ENCODE data around the gene NDUFV3.
"Not testable (repeated sequence)": the region's sequence is repeated elsewhere in the genome, so short reads cannot be mapped to it uniquely, and the experiment has no call there.

NDUFV3 gene

DNA sequence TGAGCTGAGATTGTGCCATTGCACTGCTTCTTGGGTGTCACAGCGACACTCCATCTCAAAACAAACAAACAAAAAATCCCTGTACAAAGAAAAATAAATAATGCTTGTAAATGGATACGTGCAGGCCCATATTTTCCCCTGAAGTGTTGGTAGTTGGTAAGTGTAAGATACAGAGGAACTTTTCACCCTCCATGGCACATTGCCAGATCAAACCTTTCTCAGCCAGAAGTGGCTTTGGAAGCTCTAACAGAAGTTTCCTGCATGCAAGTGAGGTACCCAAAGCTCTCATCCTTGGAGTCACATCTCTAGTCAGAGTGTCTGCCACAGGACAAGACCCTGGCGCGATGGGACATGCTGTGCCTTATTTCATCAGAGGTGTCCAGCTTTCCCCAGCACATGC lies 7.3 kb downstream of the NDUFV3 start:
- DNase-seq: no peak

DNA sequence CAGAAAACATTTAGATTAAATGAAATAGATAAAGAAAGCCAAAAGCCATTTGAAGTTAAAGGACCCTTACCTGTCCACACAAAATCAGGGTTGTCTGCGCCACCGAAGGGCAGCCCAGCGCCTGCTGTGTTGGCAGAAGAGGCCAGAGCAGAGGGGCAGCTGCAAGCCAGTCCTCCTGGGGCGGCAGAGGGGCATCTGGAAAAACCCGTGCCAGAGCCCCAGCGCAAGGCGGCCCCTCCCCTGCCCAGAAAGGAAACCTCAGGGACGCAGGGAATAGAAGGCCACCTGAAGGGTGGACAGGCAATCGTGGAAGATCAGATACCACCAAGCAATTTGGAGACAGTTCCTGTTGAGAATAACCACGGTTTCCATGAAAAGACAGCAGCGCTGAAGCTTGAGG lies 10.7 kb downstream of the NDUFV3 start:
- no peak for DNase-seq

DNA sequence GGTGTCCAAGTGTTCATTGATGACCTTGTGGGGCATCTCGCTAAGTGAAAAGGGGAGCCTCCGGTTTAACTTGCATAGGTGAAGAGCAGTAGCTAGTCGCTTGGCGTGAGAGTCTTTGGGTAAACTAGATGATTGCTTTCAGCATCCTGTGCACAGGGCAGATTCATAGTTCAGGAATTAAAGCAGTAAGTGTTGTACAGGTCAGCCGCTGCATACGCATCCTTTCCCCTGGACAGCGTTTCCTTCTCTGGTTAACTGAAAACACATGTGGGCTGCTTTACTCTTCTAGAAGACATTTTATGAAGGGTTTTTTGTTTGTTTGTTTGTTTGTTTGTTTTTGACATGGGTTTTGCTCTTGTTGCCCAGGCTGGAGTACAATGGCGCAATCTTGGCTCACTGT lies 12.1 kb downstream of the NDUFV3 start:
- DNase-seq: no peak

DNA sequence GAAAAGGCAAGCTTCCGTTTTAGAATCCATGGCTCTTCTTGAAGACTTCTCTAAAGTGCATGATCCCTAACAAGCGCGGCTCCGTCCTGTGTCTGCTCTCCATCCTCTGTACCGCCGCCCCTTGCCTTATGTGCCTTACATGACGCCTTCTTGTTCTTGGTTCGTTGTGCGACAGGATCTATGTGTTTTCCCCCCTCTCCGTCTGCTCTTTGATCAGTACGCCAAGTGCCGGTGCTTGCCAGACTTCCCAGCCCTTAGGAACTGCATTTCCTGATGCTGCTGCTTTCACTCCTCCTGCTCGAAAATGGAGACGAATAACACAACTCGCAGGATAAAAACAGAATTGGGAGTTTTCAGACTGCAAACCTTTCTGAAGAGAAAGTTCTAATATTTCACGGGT lies 13.1 kb downstream of the NDUFV3 start:
- peak in 1 of 2 donors; percentile 21 for DNase-seq

DNA sequence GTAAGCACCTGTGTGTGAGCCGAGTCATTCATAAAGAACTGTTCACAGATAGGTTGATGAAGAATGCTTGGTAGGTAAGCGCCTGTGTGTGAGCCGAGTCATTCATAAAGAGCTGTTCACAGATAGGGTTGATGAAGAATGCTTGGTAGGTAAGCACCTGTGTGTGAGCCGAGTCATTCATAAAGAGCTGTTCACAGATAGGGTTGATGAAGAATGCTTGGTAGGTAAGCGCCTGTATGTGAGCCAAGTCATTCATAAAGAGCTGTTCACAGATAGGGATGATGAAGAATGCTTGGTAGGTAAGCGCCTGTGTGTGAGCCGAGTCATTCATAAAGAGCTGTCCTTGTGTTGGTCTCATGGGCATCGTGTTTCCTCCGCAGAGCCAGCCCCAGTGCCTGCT lies 15.4 kb downstream of the NDUFV3 start:
- DNase-seq: not testable (repeated sequence)

DNA sequence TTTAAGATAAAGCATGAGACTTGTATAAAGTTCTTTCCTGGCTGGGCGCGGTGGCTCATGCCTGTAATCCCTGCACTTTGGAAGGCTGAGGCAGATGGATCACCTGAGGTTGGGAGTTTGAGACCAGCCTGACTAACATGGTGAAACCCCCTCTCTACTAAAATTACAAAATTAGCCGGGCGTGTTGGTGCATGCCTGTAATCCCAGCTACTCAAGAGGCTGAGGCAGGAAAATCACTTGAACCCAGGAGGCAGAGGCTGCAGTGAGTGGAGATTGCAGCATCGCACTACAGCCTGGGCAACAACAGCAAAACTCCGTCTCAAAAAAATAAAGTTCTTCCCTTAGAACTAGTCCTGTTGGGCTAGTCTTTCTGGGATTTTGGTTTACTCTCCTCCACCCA lies 18.8 kb downstream of the NDUFV3 start:
- DNase-seq: not testable (repeated sequence)

DNA sequence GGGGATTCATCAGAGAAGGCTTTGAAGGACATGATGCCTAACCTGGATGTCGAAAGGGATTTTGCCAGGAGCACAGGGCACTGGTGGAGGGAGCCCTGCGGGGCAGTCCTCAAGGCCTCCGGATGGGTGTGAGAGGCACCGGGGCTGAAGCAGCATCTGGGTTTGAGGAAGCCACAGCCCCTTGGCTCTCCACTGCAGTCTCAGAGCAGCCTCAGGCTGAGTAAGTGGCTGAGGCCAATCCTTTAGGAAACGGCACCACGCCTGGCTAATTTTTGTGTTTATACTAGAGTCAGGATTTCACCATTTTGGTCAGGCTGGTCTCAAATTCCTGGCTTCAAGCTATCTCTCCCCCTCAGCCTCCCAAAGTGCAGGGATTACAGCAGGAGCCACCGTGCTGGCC lies 20.4 kb downstream of the NDUFV3 start:
- DNase-seq: no peak

DNA sequence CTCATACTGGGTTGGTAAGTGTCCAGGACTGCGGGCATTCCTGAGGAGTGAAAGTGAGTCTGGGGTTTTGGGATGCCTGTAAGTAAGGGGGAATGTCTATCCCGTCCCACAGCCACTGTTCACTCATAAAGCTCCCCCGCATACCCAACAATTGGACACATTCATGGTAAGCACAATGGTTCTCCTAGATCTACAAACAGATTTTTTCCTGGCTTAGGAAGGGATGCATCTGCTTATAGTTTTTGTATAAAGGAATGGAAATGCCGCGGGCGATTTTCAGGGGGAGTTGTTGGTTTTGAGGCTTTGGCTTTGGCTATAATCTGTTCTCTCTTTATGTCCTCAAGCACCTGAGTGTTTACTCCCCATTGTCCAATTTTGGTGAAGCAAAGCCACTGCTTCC lies 25.2 kb downstream of the NDUFV3 start:
- DNase-seq: no peak

DNA sequence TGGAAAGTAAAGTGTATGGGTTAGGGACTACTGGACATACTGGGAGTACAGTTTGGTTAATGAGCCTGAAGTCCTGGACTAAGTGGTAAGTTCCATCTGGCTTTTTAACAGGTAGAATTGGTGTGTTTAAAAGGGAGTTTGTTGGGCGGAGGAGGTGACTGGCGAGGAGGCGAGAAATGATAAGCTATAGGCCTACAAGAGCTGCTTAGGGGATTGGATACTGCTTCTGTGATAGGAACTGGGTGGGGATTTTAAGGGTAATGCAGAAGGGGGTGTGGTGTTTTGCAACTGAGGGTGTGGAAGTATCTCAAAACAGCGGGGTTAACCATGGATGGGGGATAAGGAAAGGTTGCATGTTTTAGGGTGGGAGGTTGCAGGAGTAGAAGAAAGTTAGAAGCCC lies 28.8 kb downstream of the NDUFV3 start:
- no peak for DNase-seq

DNA sequence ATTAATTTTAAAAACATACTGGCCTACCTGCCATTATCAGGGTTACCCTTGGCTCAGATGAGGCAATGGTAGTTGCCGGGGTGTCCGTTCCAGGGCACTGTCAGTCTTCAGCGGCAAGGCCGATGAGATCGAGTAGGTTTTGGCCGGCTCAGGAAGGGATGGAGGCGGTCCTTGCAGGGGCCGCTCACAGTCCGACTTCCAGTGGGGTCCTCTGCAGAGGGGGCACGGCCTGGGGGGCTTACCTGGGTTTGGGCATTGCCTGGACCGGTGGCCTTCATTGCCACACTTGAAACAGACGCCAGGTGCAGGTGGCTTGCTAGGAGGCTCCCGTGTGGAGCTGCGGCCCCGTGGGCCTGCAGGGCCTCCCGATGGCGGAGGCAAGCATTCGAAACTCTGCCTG lies 29.8 kb downstream of the NDUFV3 start:
- no peak for DNase-seq

DNA sequence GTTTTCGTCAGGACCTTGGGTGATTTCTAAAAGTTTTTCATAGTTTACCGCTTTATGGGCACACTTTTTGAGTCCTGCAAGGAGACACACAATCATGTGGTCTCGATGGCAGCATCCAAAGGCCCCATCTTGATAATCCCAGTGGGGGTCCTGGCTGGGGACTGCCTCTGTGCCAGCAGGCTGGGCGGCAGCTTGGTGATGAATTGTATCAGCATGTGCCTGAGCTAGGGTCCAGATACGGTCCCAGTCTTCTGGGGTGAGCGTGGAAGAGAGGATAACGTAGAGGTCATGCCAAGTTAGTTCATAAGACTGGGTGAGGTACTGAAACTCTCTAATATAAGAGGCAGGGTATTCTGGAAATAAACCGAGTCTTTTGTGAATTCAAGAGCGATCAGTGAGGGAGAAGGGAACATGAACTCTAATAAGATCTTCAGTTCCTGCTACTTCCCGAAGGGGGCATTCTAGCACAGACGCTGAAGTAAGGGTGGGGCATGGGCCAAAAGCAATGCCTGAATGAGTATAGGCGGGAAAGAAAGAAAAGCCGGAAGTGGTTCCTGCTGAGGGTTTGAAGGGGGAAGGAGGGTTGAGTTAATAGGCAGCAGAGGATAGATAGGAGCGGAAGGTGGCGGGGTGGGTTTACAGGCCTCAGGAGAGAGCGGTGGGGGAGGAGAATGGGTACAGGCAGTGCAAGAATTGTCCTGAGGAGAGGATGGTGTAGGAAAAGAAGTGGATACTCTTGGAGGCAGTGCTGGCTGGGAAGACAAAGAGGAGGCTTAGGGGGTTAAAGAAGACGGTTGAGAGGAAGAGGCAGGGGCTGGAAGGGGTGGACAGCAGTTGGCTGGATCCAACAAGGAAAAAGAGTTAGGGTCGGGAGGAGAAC lies 30.7 kb downstream of the NDUFV3 start:
- DNase-seq: peak; percentile 56 to 59

DNA sequence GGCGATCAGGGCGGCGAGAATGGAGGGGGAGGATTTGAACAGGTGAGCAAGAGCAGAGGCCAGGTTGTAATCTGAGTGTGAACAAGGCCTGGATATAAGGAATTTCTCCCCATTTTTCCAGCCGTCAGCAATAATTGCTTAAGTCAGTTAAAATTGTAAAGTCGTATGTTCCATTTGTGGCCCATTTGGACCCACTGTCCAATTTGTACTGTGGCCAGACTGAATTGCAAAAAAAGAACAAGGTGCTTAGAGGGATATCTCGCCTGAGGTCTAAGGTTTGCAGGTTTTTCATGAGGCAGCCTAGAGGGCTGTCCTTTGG lies 31.3 kb downstream of the NDUFV3 start:
- DNase-seq: no peak

DNA sequence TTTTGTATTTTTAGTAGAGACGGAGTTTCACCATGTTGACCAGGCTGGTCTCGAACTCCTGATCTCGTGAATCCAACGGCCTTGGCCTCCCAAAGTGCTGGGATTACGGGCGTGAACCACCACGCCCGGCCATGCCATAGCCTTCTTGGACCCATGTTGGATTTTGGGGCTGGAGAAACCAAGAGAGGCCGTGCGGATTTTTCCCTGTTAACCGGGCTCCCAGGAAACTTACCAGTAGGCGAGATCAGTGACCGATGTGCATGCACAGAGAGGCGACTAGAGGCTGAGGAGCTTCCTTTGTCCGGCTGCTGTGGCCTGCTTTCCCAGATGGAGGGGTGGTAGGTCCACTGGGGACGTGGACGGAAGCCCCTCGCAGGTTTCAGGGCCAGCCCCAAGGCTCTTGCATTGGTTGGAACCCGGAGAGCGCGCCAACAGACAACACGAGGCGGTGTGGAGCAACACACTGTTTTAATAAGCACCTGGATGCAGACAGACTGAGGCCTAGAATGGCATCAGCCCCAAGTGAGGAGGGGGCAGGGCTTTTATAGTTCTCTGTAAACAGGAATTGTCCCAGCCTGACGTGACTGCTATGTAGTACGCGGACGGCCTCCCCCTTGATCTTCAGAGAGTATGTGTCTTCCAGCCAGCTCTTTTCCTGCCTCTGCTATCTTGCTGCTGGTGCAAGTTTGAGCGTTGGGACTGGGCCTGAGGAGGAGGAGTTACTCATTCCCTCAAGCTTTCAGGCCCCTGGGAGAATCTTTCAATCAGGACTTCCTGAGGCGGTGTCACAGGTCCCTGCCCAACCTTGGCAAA lies 32.2 kb downstream of the NDUFV3 start, which contains the start of gene ERVH48-1:
Gene ERVH48-1 (minus strand): TSS at position 517 of the 813 bp plus-strand sequence. CDS start 6,624 bp downstream, outside the sequence.
- no peak for DNase-seq

DNA sequence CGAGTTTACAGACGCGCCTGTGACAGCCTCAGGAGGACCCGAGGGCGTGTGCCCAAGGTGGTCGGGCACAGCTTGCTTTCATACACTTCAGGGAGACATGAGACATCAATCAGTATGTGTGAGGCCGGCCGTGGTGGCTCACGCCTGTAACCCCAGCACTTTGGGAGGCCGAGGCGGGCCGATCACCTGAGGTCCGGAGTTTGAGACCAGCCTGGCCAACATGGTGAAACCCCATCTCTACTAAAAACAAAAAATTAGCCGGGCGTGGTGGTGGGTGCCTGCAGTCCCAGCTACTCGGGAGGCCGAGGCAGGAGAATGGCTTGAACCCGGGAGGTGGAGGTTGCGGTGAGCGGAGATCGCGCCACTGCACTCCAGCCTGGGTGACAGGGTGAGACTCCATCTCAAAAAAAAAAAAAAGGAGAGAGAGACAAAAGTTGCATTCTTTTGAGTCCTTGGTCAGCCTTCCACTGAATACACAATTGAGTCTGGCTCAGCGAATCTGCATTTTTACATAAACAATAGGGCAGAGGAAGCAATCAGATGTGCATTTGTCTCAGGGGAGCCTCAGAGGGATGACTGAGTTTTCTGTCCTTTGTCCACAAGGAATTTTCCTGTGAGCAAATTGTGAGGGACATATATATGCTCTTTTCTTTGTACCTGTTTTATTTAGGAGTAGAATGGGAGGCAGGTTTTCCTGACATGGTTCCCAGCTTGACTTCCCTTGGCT lies 34.5 kb downstream of the NDUFV3 start:
- DNase-seq: peak; percentile 11 to 34

DNA sequence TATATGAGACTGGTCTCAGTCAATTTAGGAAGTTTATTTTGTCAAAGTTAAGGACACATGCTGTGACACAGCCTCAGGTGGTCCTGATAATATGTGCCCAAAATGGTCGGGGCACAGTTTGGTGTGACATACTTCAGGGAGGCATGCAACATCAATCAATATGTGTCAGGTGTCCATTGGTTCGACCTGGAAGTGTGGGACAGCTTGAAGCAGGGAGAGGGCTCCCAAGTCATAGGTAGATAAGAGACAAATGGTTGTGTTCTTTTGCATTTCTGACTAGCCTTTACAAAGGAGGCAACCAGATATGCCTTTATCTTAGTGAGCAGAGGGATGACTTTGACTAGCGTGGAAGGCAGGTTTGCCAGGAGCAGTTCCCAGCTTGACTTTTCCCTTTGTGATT lies 36.9 kb downstream of the NDUFV3 start:
- DNase-seq: no peak

DNA sequence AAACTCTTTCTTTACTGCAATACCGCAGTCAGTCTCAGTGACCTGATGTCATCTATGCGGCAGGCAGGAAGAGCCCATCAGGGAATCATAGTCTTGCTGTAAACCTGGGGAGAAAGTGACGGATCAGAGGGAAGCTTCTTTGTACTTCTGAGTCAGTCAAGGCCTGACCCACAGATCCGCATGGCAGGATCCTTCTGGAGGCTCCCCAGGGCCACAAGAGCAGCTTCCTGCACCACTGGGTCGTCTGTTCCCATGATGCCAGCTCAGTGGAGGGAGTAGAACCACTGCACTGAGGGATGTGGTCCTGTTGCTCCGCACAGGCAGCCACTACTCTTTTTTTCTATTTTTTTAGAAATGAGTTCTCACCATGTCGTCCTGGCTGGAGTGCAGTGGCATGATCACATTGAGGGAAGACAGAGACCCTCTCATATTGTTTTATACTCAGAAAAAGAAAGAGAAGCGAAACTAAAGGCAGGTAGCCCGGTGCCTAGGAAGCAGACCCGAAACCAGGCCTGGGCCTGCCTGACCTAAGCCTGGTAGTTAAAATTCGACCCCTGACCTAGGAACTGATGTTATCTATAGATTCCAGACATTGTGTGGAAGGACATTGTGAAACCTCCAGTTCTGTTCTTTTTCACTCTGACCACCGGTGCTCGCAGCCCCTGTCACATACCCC lies 38.6 kb downstream of the NDUFV3 start:
- no peak for DNase-seq

DNA sequence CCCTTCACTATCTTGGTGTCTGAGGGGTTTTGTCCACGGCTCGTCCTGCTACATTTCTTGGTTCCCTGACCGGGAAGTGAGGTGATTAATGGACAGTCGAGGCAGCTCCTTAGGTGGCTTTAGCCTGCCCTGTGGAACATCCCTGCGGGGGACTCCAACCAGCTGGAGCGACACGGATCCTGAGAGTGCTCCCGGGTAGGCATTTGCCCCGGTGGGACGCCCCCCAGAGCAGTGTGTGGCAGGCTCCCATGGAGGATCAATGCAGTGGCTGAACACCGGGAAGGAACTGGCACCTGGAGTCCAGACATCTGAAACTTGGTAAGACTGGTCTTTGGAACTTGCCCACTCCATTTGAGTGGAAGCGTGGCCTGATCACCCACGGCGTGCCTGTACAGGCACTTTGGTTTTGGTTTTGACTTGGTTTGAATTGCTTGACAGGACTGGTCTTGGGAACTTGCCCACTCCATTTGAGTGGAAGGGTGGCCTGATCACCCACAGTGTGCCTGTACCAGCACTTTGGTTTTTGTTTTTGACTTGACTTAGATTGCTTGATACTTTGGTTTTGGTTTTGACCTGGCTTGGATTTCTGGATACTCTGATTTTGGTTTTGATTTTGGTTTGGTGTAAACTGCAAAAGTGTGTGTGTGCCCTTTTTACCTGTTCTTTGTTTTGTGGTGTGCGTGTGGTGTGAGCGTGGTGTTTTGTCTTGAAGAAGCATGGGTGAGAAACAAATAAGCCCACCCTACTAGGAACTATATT lies 39.4 kb downstream of the NDUFV3 start:
- DNase-seq: not testable (repeated sequence)

DNA sequence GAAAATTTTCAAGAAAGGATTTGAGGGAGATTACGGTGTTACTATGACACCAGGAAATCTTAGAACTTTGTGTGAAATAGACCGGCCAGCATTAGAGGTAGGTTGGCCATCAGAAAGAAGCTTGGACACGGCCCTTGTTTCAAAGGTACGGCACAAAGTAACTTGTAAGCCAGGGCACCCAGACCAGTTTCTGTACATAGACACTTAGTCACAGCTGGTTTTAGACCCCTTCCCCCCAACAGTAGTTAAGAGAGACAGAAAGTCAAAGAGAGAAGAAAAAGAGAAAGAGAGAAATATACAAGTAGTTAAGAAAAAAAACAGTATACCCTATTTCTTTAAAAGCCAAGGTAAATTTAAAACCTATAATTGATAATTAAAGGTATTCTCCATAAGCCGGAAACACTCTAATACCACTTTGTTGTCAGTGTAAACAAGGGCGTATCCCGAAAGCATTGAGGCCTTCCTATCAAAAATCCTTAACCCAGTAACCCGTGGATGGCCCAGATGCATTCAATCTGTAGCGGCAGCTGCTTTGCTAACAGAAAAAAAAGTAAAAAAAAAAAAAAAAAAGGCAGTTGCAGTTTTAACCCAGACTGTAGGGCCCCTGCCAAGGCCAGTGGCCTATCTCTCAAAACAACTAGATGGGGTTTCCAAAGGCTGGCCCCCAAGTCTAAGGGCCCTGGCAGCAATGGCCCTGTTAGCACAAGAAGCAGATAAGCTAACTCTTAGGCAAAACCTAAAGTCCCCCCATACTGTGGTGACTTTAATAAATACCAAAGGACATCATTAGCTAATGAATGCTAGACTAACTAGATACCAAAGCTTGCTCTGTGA lies 40.2 kb downstream of the NDUFV3 start:
- DNase-seq: not testable (repeated sequence)

DNA sequence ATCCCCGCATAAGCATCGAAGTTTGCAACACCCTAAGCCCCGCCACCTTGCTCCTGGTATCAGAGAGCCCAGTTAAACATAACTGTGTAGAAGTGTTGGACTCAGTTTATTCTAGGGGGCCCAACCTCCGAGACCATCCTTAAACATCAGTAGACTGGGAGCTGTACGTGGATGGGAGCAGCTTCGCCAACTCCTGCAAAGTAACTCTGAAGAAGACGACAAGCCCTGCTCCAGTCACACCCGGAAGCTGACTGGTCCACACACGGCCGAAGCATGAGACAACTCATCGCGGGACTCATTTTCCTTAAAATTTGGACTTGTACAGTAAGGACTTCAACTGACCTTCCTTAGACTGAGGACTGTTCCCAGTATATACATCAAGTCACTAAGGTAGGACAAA lies 40.9 kb downstream of the NDUFV3 start:
- not testable (repeated sequence) for DNase-seq

DNA sequence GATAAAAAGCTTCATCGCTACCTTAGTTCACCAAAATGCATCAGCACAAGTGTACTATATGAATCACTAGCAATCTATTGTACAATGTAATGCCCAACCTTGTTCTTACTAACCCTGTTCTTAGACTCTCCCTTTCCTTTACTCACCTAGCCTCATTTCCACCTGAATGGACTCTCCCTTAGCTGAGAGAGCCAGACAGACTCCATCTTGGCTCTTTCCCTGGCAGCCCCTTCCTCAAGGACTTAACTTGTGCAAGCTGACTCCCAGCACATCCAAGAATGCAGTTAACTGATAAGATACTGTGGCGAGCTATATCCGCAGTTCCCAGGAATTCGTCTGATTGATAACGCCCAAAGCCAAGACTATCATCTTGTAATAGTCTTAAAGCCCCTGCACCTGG lies 43.3 kb downstream of the NDUFV3 start:
- DNase-seq: not testable (repeated sequence)

Measured in hippocampal formation (tissue), 2 donors.